HepG2 (cell line): ENCODE results near the gene CDH13. TPM values are rescaled to one million over a fixed set of nuclear protein-coding genes. Genes with fewer than 3 reads are reported as not detected.

ENCODE experiments used
- ATF7-NPFF ChIP-seq: sonication (generic); formaldehyde crosslinking; IDR thresholded peaks from 2 replicates; pipeline ENCODE4 v1.8.1; 2023; ENCODE audit warnings: mild to moderate bottlenecking, low read depth, missing genetic modification reagents, moderate library complexity
- CREB1 ChIP-seq, 2 experiments: fragments of 450-650 bp in 1 of 2; IDR thresholded peaks; 2 replicates each; pipeline ENCODE4 v1.6.1; 2016 to 2017; ENCODE audit warnings: control low read depth in 1 of 2, mild to moderate bottlenecking in 1 of 2, missing compliant biosample characterization in 1 of 2, missing genetic modification characterization in 1 of 2
- HDAC1 ChIP-seq: sonication (generic); formaldehyde crosslinking; IDR thresholded peaks from 2 replicates; pipeline ENCODE4 v1.5.1; 2020; ENCODE audit warnings: mild to moderate bottlenecking, missing genetic modification reagents
- HES4 ChIP-seq: sonication (generic); formaldehyde crosslinking; IDR thresholded peaks from 2 replicates; pipeline ENCODE4 v1.9.0; 2021; ENCODE audit warnings: mild to moderate bottlenecking, missing genetic modification reagents, borderline replicate concordance
- HMG20B ChIP-seq: conservative IDR thresholded peaks from 2 replicates; pipeline ENCODE4 v1.6.1; 2016; ENCODE audit warnings: missing genetic modification reagents, missing compliant biosample characterization
- MED1 ChIP-seq: sonication (generic); formaldehyde crosslinking; IDR thresholded peaks from 2 replicates; pipeline ENCODE4 v1.4.0; 2020; ENCODE audit warnings: missing genetic modification reagents
- NR2F6 ChIP-seq, 2 experiments: IDR thresholded peaks; 2 replicates each; pipeline ENCODE4 v1.6.1; 2016; ENCODE audit warnings: antibody characterized with exemption in 1 of 2, mild to moderate bottlenecking in 1 of 2
- RAD21 ChIP-seq: fragments of 450-650 bp; formaldehyde crosslinking; IDR thresholded peaks from 2 replicates; pipeline ENCODE4 v1.5.0; 2020; ENCODE audit warnings: mild to moderate bottlenecking
- SP2 ChIP-seq: sonication (generic); formaldehyde crosslinking; IDR thresholded peaks from 2 replicates; pipeline ENCODE4 v1.5.1; 2020; ENCODE audit warnings: mild to moderate bottlenecking, missing genetic modification reagents
- YEATS4 ChIP-seq: sonication (generic); formaldehyde crosslinking; IDR thresholded peaks from 2 replicates; pipeline ENCODE4 v1.4.0; 2020; ENCODE audit warnings: missing genetic modification reagents, borderline replicate concordance
- ZC3H13 ChIP-seq: sonication (generic); formaldehyde crosslinking; IDR thresholded peaks from 2 replicates; pipeline ENCODE4 v1.8.1; 2023; ENCODE audit warnings: mild to moderate bottlenecking, missing genetic modification reagents, moderate library complexity
- ZFP62 ChIP-seq: sonication (generic); formaldehyde crosslinking; IDR thresholded peaks from 2 replicates; pipeline ENCODE4 v1.4.0; 2020; ENCODE audit warnings: missing genetic modification reagents
- ZNF709 ChIP-seq: sonication (generic); formaldehyde crosslinking; IDR thresholded peaks from 2 replicates; pipeline ENCODE4 v1.5.0; 2020; ENCODE audit warnings: mild to moderate bottlenecking, missing genetic modification reagents
- ZNF850 ChIP-seq: sonication (generic); formaldehyde crosslinking; conservative IDR thresholded peaks from 2 replicates; pipeline ENCODE4 v1.9.0; 2021; ENCODE audit warnings: mild to moderate bottlenecking, missing genetic modification reagents
- polyA plus RNA-seq, 8 experiments: library from polyadenylated mRNA; depleted of rRNA in 3 of 8; stranded (reverse) in 7 of 8; unstranded in 1 of 8; fragments of >200 nt; fragmentation: Illumina TruSeq in 4 of 8; extraction: Trizol in 4 of 8; gene quantifications; 2 replicates each; pipeline versions ENCODE4 v1.2.1 to v1.2.3, GENCODE V29; 2011 to 2016; ENCODE audit warnings: low read depth in 4 of 8, missing spikeins in 1 of 8, mixed read lengths in 1 of 8; ENCODE audit not compliant: insufficient read depth in 1 of 8
- total RNA-seq, 5 experiments: library from RNA; depleted of rRNA; stranded (reverse); fragments of >200 nt; fragmentation: Illumina TruSeq; extraction: Trizol; gene quantifications; 2 replicates each; pipeline ENCODE4 v1.2.3, GENCODE V29; 2016; ENCODE audit warnings: low read depth in 1 of 5
- TF ChIP-seq, protein P1 (sequence below): sonication (generic); formaldehyde crosslinking; IDR thresholded peaks from 2 replicates; pipeline ENCODE4 v1.9.0; 2021; ENCODE audit warnings: missing genetic modification reagents, borderline replicate concordance
- TF ChIP-seq, protein P2 (sequence below): sonication (generic); formaldehyde crosslinking; IDR thresholded peaks from 2 replicates; pipeline ENCODE4 v1.4.0; 2020; ENCODE audit warnings: mild to moderate bottlenecking, low read depth, missing genetic modification reagents
- TF ChIP-seq, protein P3 (sequence below): sonication (generic); formaldehyde crosslinking; IDR thresholded peaks from 2 replicates; pipeline ENCODE4 v1.5.1; 2020; ENCODE audit warnings: missing genetic modification reagents, mild to moderate bottlenecking, borderline replicate concordance
- TF ChIP-seq, protein P4 (sequence below): sonication (generic); formaldehyde crosslinking; IDR thresholded peaks from 2 replicates; pipeline ENCODE4 v1.5.0; 2020; ENCODE audit warnings: missing genetic modification reagents, mild to moderate bottlenecking, borderline replicate concordance
- TF ChIP-seq, protein P5 (sequence below): sonication (generic); formaldehyde crosslinking; IDR thresholded peaks from 2 replicates; pipeline ENCODE4 v1.4.0; 2020; ENCODE audit warnings: mild to moderate bottlenecking, missing genetic modification reagents

Gene CDH13
- total and polyA plus RNA-seq, 2 of the 13 experiments (the other 11 are each of a cell fraction or from before 2014, with no cell fraction given) = not detected

DNA sequence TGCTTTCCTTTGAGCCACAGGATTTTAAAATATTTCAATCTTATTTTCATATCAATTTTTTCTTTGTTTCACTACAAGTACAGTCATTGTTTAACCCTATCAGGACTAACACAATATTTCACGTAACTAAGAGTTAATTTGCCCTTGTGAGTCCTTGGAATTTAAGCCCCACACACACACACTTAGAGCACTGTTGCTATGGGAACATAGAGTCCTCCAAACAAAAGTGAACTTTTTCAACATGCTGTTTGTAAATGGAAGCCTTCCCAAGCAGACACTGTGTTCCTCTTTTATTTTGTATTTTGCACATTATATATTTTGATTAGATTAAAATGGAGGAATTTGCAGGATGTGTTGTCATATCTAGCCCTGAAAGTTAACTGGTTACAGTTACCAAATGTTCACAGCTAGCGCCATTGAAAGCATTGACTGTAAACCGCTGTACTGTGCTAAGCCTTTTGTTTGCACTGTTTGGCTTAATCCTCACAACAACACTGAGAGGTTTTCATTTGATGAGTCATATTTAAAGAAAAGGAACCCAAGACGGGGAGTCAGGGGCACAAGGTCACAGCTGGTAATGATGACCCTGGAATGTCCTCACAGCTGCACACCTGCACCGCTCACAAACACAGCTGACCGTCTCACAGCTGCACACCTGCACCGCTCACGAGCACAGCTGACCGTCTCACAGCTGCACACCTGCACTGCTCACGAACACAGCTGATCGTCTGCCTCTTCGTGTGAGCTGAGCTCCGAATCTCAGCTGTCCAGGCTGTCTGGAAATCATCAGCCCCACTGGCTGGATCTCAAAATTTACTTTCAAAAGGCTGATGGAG lies 1187.3 kb downstream of the CDH13 start (continued):
- TF ChIP-seq, protein P1, sequence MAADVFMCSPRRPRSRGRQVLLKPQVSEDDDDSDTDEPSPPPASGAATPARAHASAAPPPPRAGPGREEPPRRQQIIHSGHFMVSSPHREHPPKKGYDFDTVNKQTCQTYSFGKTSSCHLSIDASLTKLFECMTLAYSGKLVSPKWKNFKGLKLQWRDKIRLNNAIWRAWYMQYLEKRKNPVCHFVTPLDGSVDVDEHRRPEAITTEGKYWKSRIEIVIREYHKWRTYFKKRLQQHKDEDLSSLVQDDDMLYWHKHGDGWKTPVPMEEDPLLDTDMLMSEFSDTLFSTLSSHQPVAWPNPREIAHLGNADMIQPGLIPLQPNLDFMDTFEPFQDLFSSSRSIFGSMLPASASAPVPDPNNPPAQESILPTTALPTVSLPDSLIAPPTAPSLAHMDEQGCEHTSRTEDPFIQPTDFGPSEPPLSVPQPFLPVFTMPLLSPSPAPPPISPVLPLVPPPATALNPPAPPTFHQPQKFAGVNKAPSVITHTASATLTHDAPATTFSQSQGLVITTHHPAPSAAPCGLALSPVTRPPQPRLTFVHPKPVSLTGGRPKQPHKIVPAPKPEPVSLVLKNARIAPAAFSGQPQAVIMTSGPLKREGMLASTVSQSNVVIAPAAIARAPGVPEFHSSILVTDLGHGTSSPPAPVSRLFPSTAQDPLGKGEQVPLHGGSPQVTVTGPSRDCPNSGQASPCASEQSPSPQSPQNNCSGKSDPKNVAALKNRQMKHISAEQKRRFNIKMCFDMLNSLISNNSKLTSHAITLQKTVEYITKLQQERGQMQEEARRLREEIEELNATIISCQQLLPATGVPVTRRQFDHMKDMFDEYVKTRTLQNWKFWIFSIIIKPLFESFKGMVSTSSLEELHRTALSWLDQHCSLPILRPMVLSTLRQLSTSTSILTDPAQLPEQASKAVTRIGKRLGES (CRISPR knock-in tag) = no peak
- no peak for TF ChIP-seq HES4 (CRISPR knock-in tag)
- TF ChIP-seq ATF7-NPFF = no peak
- peak; percentile 54; the same call in 1 of the 2 replicates for TF ChIP-seq MED1
- no peak for TF ChIP-seq ZFP62 (CRISPR knock-in tag)
- TF ChIP-seq, protein P2, sequence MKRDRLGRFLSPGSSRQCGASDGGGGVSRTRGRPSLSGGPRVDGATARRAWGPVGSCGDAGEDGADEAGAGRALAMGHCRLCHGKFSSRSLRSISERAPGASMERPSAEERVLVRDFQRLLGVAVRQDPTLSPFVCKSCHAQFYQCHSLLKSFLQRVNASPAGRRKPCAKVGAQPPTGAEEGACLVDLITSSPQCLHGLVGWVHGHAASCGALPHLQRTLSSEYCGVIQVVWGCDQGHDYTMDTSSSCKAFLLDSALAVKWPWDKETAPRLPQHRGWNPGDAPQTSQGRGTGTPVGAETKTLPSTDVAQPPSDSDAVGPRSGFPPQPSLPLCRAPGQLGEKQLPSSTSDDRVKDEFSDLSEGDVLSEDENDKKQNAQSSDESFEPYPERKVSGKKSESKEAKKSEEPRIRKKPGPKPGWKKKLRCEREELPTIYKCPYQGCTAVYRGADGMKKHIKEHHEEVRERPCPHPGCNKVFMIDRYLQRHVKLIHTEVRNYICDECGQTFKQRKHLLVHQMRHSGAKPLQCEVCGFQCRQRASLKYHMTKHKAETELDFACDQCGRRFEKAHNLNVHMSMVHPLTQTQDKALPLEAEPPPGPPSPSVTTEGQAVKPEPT (CRISPR knock-in tag) = no peak; the same call in 1 of the 2 replicates
- TF ChIP-seq RAD21 (CRISPR knock-in tag) = no peak
- TF ChIP-seq, protein P3, sequence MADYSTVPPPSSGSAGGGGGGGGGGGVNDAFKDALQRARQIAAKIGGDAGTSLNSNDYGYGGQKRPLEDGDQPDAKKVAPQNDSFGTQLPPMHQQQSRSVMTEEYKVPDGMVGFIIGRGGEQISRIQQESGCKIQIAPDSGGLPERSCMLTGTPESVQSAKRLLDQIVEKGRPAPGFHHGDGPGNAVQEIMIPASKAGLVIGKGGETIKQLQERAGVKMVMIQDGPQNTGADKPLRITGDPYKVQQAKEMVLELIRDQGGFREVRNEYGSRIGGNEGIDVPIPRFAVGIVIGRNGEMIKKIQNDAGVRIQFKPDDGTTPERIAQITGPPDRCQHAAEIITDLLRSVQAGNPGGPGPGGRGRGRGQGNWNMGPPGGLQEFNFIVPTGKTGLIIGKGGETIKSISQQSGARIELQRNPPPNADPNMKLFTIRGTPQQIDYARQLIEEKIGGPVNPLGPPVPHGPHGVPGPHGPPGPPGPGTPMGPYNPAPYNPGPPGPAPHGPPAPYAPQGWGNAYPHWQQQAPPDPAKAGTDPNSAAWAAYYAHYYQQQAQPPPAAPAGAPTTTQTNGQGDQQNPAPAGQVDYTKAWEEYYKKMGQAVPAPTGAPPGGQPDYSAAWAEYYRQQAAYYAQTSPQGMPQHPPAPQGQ = no peak
- peak; percentile 93 for TF ChIP-seq NR2F6 (IDR thresholded peaks at IDR 0.05)
- TF ChIP-seq NR2F6 (CRISPR knock-in tag; IDR thresholded peaks at IDR 0.05) = peak; percentile 95
- TF ChIP-seq HDAC1 = 0 out of 2 replicates have a peak, but pooled peaks have one; percentile 23
- TF ChIP-seq ZNF709 (CRISPR knock-in tag) = no peak
- no peak for TF ChIP-seq ZC3H13
- no peak for TF ChIP-seq YEATS4 (CRISPR knock-in tag)
- TF ChIP-seq, protein P4, sequence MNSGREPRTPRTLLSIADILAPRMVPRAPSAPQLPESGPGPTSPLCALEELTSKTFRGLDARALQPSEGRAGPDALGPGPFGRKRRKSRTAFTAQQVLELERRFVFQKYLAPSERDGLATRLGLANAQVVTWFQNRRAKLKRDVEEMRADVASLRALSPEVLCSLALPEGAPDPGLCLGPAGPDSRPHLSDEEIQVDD (CRISPR knock-in tag) = no peak
- TF ChIP-seq HMG20B (CRISPR knock-in tag) = no peak
- peak; percentile 32; the same call in 1 of the 2 replicates for TF ChIP-seq CREB1 (IDR thresholded peaks at IDR 0.05)
- no peak for TF ChIP-seq CREB1 (CRISPR knock-in tag; IDR thresholded peaks at IDR 0.05)
- TF ChIP-seq SP2 (CRISPR knock-in tag) = no peak
- TF ChIP-seq, protein P5, sequence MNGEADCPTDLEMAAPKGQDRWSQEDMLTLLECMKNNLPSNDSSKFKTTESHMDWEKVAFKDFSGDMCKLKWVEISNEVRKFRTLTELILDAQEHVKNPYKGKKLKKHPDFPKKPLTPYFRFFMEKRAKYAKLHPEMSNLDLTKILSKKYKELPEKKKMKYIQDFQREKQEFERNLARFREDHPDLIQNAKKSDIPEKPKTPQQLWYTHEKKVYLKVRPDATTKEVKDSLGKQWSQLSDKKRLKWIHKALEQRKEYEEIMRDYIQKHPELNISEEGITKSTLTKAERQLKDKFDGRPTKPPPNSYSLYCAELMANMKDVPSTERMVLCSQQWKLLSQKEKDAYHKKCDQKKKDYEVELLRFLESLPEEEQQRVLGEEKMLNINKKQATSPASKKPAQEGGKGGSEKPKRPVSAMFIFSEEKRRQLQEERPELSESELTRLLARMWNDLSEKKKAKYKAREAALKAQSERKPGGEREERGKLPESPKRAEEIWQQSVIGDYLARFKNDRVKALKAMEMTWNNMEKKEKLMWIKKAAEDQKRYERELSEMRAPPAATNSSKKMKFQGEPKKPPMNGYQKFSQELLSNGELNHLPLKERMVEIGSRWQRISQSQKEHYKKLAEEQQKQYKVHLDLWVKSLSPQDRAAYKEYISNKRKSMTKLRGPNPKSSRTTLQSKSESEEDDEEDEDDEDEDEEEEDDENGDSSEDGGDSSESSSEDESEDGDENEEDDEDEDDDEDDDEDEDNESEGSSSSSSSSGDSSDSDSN (CRISPR knock-in tag) = no peak
- no peak for TF ChIP-seq ZNF850
